Fibroblast of skin of abdomen (primary cell): ENCODE results near the gene OR10H4.
"Not testable (repeated sequence)": the region's sequence is repeated elsewhere in the genome, so short reads cannot be mapped to it uniquely, and the experiment has no call there.

Experiments
- DNase-seq: peaks from one replicate; pipeline ENCODE4 v3.0.0-alpha.2; 2013

Gene OR10H4

GRCh38 chr19:15944401-15944800 is 4.4 kb upstream of the OR10H4 start:
- DNase-seq, result no peak

- DNase-seq, result no peak
These were observed 3.5 kb upstream of the OR10H4 start for GRCh38 chr19:15945301-15945700.

GRCh38 chr19:15954820-15955219 is 6.0 kb downstream of the OR10H4 start:
- DNase-seq, result no peak

- no peak for DNase-seq
These were observed 13.5 kb downstream of the OR10H4 start for GRCh38 chr19:15962319-15962718.

GRCh38 chr19:15964231-15964630 is 15.4 kb downstream of the OR10H4 start:
- no peak for DNase-seq

- DNase-seq, result no peak
These were observed 22.5 kb downstream of the OR10H4 start for GRCh38 chr19:15971224-15971780.

- DNase-seq, result not testable (repeated sequence)
These were observed 23.2 kb downstream of the OR10H4 start for GRCh38 chr19:15972043-15972442.

GRCh38 chr19:15974856-15975255 is 26.0 kb downstream of the OR10H4 start:
- DNase-seq, result no peak

- DNase-seq, result no peak
These were observed 28.3 kb downstream of the OR10H4 start for GRCh38 chr19:15976836-15977689.

GRCh38 chr19:15977690-15978089 is 28.9 kb downstream of the OR10H4 start:
- no peak for DNase-seq

- no peak for DNase-seq
These were observed 30.5 kb downstream of the OR10H4 start for GRCh38 chr19:15979293-15979692.

- DNase-seq, result not testable (repeated sequence)
These were observed 37.0 kb downstream of the OR10H4 start for GRCh38 chr19:15985831-15986230.

- no peak for DNase-seq
These were observed 37.9 kb downstream of the OR10H4 start for GRCh38 chr19:15986701-15987100.

- no peak for DNase-seq
These were observed 41.1 kb downstream of the OR10H4 start for GRCh38 chr19:15989889-15990288.

- no peak for DNase-seq
These were observed 42.8 kb downstream of the OR10H4 start for GRCh38 chr19:15991602-15992001.

- no peak for DNase-seq
These were observed 43.2 kb downstream of the OR10H4 start for GRCh38 chr19:15992014-15992413.

GRCh38 chr19:15995536-15995935 is 46.7 kb downstream of the OR10H4 start:
- no peak for DNase-seq

- no peak for DNase-seq
These were observed 49.4 kb downstream of the OR10H4 start for GRCh38 chr19:15998166-15998565.
